Muscle of arm (tissue), 12 donors: Measurements from ENCODE around the gene NWD2. TPM values are rescaled to one million over a fixed set of nuclear protein-coding genes. Genes with fewer than 3 reads are reported as not detected.

Source experiments
- DNase-seq: peaks from one replicate; pipeline ENCODE4 v3.0.0-alpha.2; 2013
- polyA plus RNA-seq, 12 donors: library from polyadenylated mRNA; unstranded; fragments of 120-200 nt; gene quantifications; one replicate each; pipeline ENCODE4 v1.2.1, GENCODE V29; 2013; ENCODE audit not compliant: insufficient read length in 12 of 12

Gene NWD2
- polyA plus RNA-seq, 12 donors = 0.04 to 0.40 (median 0.06) TPM; not detected in 4

DNA sequence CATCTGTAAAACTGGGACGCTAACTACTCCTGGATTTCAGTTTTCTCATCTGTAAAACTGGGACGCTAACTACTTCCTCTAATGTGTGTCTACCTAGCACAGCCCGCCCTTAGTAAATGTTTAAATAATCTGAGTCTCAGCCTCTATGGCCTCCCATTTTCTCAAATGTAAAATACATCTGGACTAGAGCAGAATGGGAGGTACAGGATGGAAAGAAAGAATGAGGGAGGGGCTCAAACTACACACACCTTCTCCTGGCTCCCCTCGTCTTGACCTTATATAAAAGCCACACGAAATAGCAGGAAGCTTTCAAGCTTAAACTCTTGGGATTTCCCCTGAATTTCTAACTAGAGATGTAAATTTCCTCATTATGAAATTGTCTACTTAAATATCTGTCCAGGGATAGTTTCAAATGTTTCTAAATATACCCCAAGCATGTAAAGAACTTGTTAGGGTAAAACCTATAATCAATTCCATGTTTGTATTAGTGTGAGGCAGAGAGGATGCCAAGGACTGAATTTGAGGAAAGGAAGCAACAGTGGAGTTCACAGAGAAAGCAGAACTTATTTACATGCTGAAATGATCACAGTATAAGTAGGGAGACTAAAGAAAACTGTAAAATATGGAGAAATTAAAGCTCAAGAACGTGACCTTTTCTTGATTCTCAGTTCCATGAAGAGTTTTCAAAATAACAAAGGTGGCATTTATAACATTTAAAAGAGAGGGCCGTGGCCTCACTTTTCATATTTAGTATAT is 220.0 kb downstream of the NWD2 start:
- DNase-seq = no peak

DNA sequence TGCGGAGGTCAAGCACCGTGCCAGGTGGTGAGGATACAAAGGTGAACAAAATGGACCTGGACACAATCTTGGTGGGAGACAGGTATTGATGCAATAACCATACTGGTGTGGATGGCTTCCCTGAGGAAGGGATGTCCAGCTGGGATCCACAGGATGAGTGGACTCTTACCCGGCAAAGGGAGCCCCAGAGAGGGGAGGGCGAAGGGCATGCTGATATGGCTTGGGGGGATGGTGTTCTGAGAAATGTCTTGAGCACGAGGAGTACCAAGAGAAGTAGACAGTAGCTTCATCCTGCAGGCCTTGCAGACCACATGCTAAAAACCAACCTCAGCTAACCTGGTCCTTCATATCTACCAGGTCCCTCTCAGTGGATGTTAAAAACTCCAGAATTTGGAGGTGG is 220.8 kb downstream of the NWD2 start:
- no peak for DNase-seq

DNA sequence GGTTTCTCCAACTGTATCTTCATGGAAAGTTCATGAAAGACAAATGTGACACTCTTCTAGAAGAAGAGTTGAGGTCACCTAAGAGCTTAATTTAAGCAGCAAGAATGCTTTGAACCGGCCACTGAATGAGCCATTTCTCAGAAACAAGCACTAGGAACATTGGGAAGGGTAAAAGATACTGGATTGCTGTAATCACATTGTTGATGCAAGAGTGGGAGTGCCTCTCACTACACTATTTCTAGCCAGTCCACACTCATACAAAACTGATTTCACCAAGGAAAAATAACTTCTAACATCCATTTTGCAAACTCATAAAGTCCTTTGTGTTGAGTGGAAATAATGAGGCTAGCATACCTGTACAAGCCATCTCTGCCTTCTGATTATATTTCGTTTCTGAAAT is 221.3 kb downstream of the NWD2 start:
- DNase-seq = no peak

DNA sequence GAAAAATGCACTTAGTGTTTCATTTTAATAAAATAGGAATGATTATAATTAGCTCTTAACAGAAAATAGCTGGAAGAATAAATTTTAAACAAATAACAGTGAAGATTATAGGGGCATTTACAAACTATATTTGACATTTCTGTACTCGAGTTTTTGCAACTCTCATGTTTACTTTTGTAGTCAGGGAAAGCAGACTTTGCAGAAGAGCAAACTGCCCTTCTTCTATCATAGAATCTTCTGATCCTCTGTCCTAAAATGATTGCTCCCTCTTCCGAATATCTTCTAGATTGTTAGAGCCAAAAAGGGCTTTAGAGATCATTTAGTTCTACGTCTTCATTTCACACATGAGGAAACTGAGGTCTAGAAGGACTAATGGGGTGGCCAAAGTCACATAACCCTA is 222.7 kb downstream of the NWD2 start:
- no peak for DNase-seq

GRCh38 chr4:37467824-37468223 is 223.3 kb downstream of the NWD2 start:
- no peak for DNase-seq

- DNase-seq = no peak
Measured at GRCh38 chr4:37469286-37469685, 224.7 kb downstream of the NWD2 start.

GRCh38 chr4:37470245-37470644 is 225.7 kb downstream of the NWD2 start:
- DNase-seq = no peak

- no peak for DNase-seq
Measured at GRCh38 chr4:37471093-37471492, 226.6 kb downstream of the NWD2 start.

DNA sequence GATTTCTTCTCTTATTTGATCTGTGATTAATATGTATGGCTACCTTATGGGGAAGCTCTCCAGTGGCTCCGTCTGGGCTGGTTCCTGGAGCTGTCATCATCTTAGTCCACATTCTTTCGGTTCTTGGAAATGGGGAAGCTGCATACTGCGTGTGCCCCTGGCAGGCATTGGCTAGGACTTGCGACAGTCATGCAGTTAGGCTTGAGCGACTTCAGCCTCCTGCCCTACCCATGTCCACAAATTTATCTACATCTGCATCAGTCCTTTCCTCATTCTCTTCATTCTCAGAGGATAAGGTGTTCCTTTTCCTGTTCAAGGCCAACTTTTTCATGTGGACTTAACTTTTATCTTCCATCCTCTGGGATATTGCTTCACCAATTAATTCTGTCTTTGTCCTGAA is 227.4 kb downstream of the NWD2 start:
- no peak for DNase-seq

DNA sequence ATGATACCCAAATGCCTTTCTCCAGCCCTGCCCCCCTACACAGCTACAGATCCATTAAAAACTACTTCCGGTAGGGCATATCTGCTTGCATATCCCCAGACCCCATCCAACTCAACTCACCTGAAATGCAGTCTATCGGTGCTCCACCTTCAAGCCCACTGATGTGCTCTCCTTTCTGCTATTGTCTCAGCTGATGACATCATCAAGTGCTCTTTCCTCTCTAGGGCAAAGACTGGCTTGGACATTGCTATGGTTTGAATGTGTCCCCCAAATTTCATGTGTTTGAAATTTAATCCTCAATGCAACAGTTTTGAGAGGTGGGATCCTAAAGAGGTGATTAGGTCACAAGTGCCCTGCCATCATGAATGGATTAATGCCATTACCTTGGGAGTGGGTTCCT is 229.3 kb downstream of the NWD2 start:
- DNase-seq = no peak

DNA sequence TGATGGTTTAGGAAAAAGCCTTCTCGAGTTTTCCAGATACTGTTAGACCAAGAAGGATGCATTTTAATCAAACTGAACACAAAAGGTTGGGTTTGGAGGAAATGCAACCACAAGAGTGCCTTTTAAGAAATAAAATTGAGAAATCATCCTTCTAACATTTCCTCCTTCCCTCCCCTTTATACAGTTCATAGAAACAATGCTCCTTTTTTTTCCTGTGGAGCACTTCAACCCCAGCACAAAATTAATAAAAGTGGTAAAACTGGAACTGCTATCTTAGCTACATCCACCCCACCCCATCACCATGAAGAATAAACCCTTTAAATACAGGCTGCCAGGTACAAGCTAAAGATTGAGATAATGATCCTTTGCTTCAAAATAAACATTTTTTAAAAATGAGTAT is 230.5 kb downstream of the NWD2 start:
- no peak for DNase-seq

DNA sequence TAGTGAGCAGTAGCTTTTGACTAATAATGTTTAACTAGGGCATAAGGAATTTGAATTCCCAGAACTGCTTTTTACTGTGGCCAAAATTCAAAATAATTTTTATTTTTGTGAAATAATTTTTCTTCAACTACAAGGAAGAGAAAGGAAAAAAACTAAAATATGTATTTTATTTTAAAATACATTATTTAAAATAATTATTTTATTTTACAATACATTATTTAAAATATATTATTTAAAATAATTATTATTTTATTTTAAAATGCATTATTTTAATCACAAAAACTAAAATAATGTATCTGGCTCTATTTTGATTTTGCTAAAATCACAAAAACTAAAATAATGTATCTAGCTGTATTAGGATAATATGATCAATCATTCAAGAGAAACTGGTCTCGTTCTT is 231.2 kb downstream of the NWD2 start:
- DNase-seq = no peak

GRCh38 chr4:37476256-37476655 is 231.7 kb downstream of the NWD2 start:
- DNase-seq = no peak

GRCh38 chr4:37476691-37477090 is 232.1 kb downstream of the NWD2 start:
- no peak for DNase-seq

- no peak for DNase-seq
Measured at GRCh38 chr4:37477126-37477525, 232.6 kb downstream of the NWD2 start.

DNA sequence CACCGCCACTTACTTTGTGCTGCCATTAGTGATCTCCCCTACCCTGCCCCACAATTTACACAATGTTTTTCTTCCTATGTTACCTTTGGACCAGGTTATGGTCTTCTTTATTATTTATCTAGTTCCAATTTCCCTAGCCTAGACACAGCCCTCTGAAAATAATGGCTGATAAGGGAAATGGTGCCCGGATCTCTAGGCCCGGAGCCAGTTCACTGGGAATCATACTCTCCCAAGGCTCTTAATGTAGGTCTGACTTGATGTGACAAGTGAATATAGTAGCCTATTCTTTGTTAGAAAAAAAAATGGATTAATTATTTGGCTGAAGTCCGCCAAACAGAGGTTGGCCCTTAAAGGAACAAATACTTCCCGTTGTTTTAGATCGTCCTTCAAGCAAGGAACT is 233.6 kb downstream of the NWD2 start:
- DNase-seq = no peak

GRCh38 chr4:37480509-37480908 is 236.0 kb downstream of the NWD2 start:
- DNase-seq = no peak

- no peak for DNase-seq
Measured at GRCh38 chr4:37481547-37482122, 237.1 kb downstream of the NWD2 start.

- no peak for DNase-seq
Measured at GRCh38 chr4:37482236-37482913, 237.8 kb downstream of the NWD2 start.

- no peak for DNase-seq
Measured at GRCh38 chr4:37483610-37484009, 239.1 kb downstream of the NWD2 start.

DNA sequence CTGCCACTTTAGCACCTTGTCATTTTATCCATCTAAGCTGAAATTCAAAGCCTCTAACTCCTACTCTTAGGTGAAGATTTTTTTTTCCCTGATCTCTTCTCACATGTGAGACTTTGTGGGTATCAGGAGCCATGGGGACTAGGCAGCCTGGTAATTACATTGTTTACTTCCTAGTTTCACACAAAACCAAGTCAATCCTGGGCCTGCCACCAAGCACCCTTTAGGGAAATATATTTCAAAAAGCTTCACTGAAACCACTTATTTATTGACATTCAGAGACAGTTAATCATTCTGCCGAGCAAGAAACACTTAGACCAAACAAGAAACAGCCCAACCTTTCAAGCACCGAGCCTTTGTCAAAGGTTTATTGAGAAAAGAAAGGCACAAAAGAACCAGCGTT is 241.6 kb downstream of the NWD2 start:
- DNase-seq = no peak

- DNase-seq = no peak
Measured at GRCh38 chr4:37487668-37488067, 243.1 kb downstream of the NWD2 start.

DNA sequence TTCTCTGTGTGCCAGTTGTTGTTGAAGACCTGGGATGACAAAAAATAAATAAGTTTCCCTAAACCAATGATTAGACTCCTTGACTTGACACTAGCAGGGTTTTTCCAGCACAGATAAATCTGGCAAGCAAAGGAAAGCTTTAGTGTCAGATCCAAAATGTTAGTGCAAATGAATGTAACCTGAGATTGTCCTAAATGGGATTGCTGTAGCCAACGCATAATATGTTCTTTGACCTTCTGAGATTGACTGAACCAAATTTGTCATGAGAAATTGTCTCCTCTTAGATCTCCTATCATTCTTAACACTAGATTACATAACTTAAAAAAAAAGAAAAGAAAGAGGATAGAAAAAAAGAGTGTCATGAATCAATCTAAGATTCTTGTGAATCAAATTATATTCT is 245.2 kb downstream of the NWD2 start:
- no peak for DNase-seq
